Measurements from ENCODE around the gene DRC7. TPM values are rescaled to one million over a fixed set of nuclear protein-coding genes. Genes with fewer than 3 reads are reported as not detected.

Gene DRC7
- total RNA-seq, 1 experiment from 2014 or later: not detected

DNA sequence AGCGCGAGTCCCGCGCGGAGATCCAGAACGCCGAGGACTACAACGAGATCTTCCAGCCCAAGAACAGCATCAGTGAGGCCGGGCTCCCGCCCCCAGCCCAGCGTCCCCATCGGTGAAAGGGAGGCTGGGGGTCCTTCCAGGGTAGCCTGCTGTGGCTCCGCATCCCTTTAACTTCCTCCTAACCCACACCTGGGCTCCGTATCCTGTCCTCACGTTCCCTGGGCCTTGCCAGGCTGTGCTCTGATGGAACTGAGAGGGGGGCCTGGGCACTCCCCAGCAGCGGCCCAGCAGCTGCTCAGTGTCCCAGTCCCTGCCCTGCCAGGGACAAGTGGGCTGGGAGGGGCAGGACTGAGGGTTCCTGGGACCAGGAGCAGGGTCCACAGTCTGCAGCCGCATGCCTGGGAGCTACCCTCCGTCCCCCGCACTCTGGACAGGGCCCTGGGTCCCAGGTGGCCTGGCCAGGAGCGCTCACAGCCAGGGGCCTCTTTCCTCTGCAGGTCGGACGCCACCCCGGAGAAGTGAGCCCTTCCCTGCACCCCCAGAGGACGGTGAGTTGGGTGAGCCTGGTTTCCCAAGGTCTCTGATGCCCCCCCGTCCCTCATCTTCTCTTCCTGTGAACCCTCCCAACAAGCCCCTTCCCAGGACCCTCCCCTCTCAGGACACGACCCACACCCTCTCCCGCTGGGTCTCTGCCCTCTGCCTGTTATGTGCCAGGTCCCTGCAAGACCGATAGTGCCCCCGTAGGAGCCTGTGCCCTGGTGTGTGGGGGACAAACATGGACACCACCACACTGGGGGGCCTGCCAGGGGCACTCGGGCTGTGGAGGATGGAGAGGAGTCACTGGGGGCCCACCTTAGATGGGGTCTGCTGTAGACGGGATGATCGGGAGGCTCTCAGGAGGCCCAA, 59.1 kb downstream of the DRC7 start:
- no peaks in the 10 kb centered on the region for H3K27me3 ChIP-seq (ENCODE audit: control insufficient read depth, insufficient read depth, low read length)
- no peaks in the 10 kb centered on the region for H3K4me1 ChIP-seq (ENCODE audit: control insufficient read depth, insufficient read depth, low read length)
- in situ Hi-C loops (cut with HindIII; ENCODE audit: low pct_unique_long_range_greater_than_20kb, low sequenced_read_pairs): no loop called here
- H3K4me3 ChIP-seq (ENCODE audit: low read depth in 2 of 2, low read length in 2 of 2): no peak overlapping the region
- TF ChIP-seq SIN3A (IDR thresholded peaks at IDR 0.05; ENCODE audit: borderline replicate concordance, insufficient read depth, low read depth, low read length) (no peak), TCF7L2 (IDR thresholded peaks at IDR 0.05; ENCODE audit: low read depth, low read length) (no peak), POLR2AphosphoS5 (IDR thresholded peaks at IDR 0.05; ENCODE audit: low read depth, low read length) (no peak)
- TF ChIP-seq, protein P1, sequence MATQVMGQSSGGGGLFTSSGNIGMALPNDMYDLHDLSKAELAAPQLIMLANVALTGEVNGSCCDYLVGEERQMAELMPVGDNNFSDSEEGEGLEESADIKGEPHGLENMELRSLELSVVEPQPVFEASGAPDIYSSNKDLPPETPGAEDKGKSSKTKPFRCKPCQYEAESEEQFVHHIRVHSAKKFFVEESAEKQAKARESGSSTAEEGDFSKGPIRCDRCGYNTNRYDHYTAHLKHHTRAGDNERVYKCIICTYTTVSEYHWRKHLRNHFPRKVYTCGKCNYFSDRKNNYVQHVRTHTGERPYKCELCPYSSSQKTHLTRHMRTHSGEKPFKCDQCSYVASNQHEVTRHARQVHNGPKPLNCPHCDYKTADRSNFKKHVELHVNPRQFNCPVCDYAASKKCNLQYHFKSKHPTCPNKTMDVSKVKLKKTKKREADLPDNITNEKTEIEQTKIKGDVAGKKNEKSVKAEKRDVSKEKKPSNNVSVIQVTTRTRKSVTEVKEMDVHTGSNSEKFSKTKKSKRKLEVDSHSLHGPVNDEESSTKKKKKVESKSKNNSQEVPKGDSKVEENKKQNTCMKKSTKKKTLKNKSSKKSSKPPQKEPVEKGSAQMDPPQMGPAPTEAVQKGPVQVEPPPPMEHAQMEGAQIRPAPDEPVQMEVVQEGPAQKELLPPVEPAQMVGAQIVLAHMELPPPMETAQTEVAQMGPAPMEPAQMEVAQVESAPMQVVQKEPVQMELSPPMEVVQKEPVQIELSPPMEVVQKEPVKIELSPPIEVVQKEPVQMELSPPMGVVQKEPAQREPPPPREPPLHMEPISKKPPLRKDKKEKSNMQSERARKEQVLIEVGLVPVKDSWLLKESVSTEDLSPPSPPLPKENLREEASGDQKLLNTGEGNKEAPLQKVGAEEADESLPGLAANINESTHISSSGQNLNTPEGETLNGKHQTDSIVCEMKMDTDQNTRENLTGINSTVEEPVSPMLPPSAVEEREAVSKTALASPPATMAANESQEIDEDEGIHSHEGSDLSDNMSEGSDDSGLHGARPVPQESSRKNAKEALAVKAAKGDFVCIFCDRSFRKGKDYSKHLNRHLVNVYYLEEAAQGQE (IDR thresholded peaks at IDR 0.05; ENCODE audit: insufficient read depth in 1 of 2, low read depth in 2 of 2, low read length in 1 of 2): no peak
- TF ChIP-seq, protein P2, sequence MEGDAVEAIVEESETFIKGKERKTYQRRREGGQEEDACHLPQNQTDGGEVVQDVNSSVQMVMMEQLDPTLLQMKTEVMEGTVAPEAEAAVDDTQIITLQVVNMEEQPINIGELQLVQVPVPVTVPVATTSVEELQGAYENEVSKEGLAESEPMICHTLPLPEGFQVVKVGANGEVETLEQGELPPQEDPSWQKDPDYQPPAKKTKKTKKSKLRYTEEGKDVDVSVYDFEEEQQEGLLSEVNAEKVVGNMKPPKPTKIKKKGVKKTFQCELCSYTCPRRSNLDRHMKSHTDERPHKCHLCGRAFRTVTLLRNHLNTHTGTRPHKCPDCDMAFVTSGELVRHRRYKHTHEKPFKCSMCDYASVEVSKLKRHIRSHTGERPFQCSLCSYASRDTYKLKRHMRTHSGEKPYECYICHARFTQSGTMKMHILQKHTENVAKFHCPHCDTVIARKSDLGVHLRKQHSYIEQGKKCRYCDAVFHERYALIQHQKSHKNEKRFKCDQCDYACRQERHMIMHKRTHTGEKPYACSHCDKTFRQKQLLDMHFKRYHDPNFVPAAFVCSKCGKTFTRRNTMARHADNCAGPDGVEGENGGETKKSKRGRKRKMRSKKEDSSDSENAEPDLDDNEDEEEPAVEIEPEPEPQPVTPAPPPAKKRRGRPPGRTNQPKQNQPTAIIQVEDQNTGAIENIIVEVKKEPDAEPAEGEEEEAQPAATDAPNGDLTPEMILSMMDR (IDR thresholded peaks at IDR 0.05): no peak
- BruUV-seq (replicated peaks): no TSS peak
- H3K27ac ChIP-seq (ENCODE audit: low read length): no peak overlapping the region
- intact Hi-C loops (cut with micrococcal nuclease; ENCODE audit: unreplicated experiment): loop anchor here (10.0 kb wide), 1 partner anchor 251 kb away; the partner anchor contains the start of genes USB1 and ZNF319
- ChIA-PET CTCF (no interaction called here), POLR2A (no interaction called here)
- ATAC-seq: no peak
- no peaks in the 10 kb centered on the region for H3K36me3 ChIP-seq (ENCODE audit: control insufficient read depth, insufficient read depth, low read length)
- H3K9me3 ChIP-seq (ENCODE audit: control insufficient read depth, insufficient read depth, low read depth, low read length): no peaks in the 10 kb centered on the region
- DNase-seq (ENCODE audit: low read depth, low spot score): no peak

DNA sequence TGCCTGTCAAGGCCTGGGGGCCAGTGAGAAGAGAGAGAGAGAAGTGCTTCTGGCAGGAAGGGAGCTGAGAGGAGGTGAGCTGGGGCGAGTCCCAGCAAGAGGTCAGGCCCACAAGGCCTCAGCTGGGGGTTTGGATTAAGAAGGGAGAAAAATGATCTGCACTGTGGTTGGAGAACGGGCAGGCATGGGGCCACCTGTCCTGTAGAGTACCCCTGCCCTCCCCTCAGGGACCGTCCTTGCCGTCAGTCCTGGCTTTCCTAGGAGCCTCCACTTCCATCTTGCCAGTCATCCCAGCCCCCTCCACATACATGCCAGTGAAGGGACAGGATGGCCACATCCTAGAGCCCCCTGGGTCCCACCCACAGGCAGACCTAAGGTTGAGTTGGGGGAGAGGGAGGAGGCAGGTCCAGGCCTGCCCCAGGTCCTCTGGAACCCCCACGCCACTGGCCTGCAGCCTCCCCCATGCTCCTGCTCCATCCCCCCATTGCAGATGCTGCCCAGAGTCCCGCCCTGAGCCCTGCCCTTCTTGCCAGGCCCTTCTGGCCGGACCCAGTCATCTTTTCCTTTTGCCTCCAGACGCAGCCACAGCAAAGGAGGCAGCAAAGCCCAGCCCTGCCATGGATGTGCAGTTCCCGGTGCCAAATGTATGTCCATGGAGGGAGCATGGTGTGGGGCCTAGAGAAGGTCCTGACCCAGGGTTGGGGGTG, 59.9 kb downstream of the DRC7 start:
- DNase-seq (ENCODE audit: low read depth, low spot score): no peak
- in situ Hi-C loops (cut with HindIII; ENCODE audit: low pct_unique_long_range_greater_than_20kb, low sequenced_read_pairs) (no loop called here), intact Hi-C loops (cut with micrococcal nuclease; ENCODE audit: unreplicated experiment) (loop anchor here (10.0 kb wide), 1 partner anchor 250 kb away; the partner anchor contains the start of genes USB1 and ZNF319)
- CTCF ChIA-PET: no interaction called here
- no peak for ATAC-seq
- POLR2A ChIA-PET: no interaction called here
- Histone ChIP-seq H3K36me3 (ENCODE audit: control insufficient read depth, insufficient read depth, low read length) (no peaks in the 10 kb centered on the region), H3K27me3 (ENCODE audit: control insufficient read depth, insufficient read depth, low read length) (no peaks in the 10 kb centered on the region), H3K27ac (ENCODE audit: low read length) (no peak overlapping the region), H3K4me3 (ENCODE audit: low read depth in 2 of 2, low read length in 2 of 2) (no peak overlapping the region), H3K9me3 (ENCODE audit: control insufficient read depth, insufficient read depth, low read depth, low read length) (no peaks in the 10 kb centered on the region), H3K4me1 (ENCODE audit: control insufficient read depth, insufficient read depth, low read length) (no peaks in the 10 kb centered on the region)
- TF ChIP-seq SIN3A (IDR thresholded peaks at IDR 0.05; ENCODE audit: borderline replicate concordance, insufficient read depth, low read depth, low read length): no peak
- TF ChIP-seq, protein P1 (IDR thresholded peaks at IDR 0.05; ENCODE audit: insufficient read depth in 1 of 2, low read depth in 2 of 2, low read length in 1 of 2): no peak
- TF ChIP-seq, protein P2 (IDR thresholded peaks at IDR 0.05): no peak
- no peak for TF ChIP-seq TCF7L2 (IDR thresholded peaks at IDR 0.05; ENCODE audit: low read depth, low read length)
- BruUV-seq (replicated peaks): no TSS peak
